22Rv1 (cell line): ENCODE measurements around the gene SETMAR.

Experiments used
- H3K27ac ChIP-seq: fragments of 450-650 bp; 2 replicates; pipeline ENCODE4 v1.5.1; 2017
- CTCF ChIP-seq: fragments of 450-650 bp; IDR thresholded peaks from 2 replicates; pipeline ENCODE4 v1.5.1; 2017; ENCODE audit warnings: mild to moderate bottlenecking
- ZFX ChIP-seq: fragments of 450-650 bp; IDR thresholded peaks from 2 replicates; pipeline ENCODE4 v1.6.1; 2017; ENCODE audit warnings: antibody characterized with exemption, borderline replicate concordance

SETMAR gene

GRCh38 chr3:4356220-4356540 lies 53.0 kb downstream of the SETMAR start:
- no peak overlapping the region for H3K27ac ChIP-seq
- no peak for TF ChIP-seq CTCF
- TF ChIP-seq ZFX, result no peak

GRCh38 chr3:4356546-4357410 lies 53.6 kb downstream of the SETMAR start:
- TF ChIP-seq ZFX (no peak), CTCF (no peak)
- H3K27ac ChIP-seq, result no peak overlapping the region

- H3K27ac ChIP-seq, result no peak overlapping the region
- TF ChIP-seq ZFX, result no peak
- TF ChIP-seq CTCF, result no peak
Measured at GRCh38 chr3:4358273-4358672, 55.1 kb downstream of the SETMAR start.

- no peak for TF ChIP-seq ZFX
- TF ChIP-seq CTCF, result no peak
- no peak overlapping the region for H3K27ac ChIP-seq
Measured at GRCh38 chr3:4359805-4360502, 56.8 kb downstream of the SETMAR start.

- no peak overlapping the region for H3K27ac ChIP-seq
- TF ChIP-seq ZFX (no peak), CTCF (no peak)
Measured at GRCh38 chr3:4360817-4361216, 57.6 kb downstream of the SETMAR start.

- no peak overlapping the region for H3K27ac ChIP-seq
- TF ChIP-seq CTCF, result no peak
- no peak for TF ChIP-seq ZFX
Measured at GRCh38 chr3:4362523-4362922, 59.4 kb downstream of the SETMAR start.
